ENCODE results near the gene LRRN3. TPM values are rescaled to one million over a fixed set of nuclear protein-coding genes. Genes with fewer than 3 reads are reported as not detected.
A peak's percentile ranks its signal among the peaks of the same experiment; 100 is the strongest.

The LRRN3 gene
- total and polyA plus RNA-seq, 2 donors from 2014 or later: 0.54 to 1.1 TPM

- H3K9me3 ChIP-seq (ENCODE audit: control insufficient read depth in 2 of 3, insufficient read depth in 1 of 3, low read length in 3 of 3): no peaks in the 10 kb centered on the region
- no peak overlapping the region for H3K9ac ChIP-seq (ENCODE audit: low read length in 3 of 3)
- no peaks in the 10 kb centered on the region for H3K4me1 ChIP-seq (ENCODE audit: control insufficient read depth in 2 of 3, insufficient read depth in 2 of 3, low read depth in 1 of 3, low read length in 3 of 3)
- no peak overlapping the region for H3K27ac ChIP-seq (ENCODE audit: low read depth in 2 of 2, low read length in 2 of 2)
- H3K27me3 ChIP-seq (ENCODE audit: control insufficient read depth, insufficient read depth, low read length): no peaks in the 10 kb centered on the region
- DNase-seq (no peak), FAIRE-seq (peak; percentile 66)
- H3K36me3 ChIP-seq (ENCODE audit: control insufficient read depth in 2 of 3, insufficient read depth in 3 of 3, low read length in 3 of 3): no peaks in the 10 kb centered on the region
- H3K4me3 ChIP-seq (ENCODE audit: low read length in 3 of 3): no peak overlapping the region
- no peak for TF ChIP-seq CTCF (IDR thresholded peaks at IDR 0.05; ENCODE audit: borderline replicate concordance, extremely low read depth, insufficient read depth)
- intact Hi-C loops (cut with DNase I): no loop called here
Measured at GRCh38 chr7:111172564-111173257, 81.8 kb downstream of the LRRN3 start.

- FAIRE-seq: no peak
- intact Hi-C loops (cut with DNase I): no loop called here
- Histone ChIP-seq H3K9me3 (ENCODE audit: control insufficient read depth in 2 of 3, insufficient read depth in 1 of 3, low read length in 3 of 3) (peaks cover 0 to under 1% (median 0%) of the 10 kb centered on the region in 3 donors), H3K27me3 (ENCODE audit: control insufficient read depth, insufficient read depth, low read length) (no peaks in the 10 kb centered on the region), H3K27ac (ENCODE audit: low read depth in 2 of 2, low read length in 2 of 2) (no peak overlapping the region), H3K4me3 (ENCODE audit: low read length in 3 of 3) (no peak overlapping the region), H3K9ac (ENCODE audit: low read length in 3 of 3) (no peak overlapping the region), H3K36me3 (ENCODE audit: control insufficient read depth in 2 of 3, insufficient read depth in 3 of 3, low read length in 3 of 3) (no peaks in the 10 kb centered on the region), H3K4me1 (ENCODE audit: control insufficient read depth in 2 of 3, insufficient read depth in 2 of 3, low read depth in 1 of 3, low read length in 3 of 3) (no peaks in the 10 kb centered on the region)
- TF ChIP-seq CTCF (IDR thresholded peaks at IDR 0.05; ENCODE audit: borderline replicate concordance, extremely low read depth, insufficient read depth): no peak
- no peak for DNase-seq
Measured at GRCh38 chr7:111173528-111173927, 82.6 kb downstream of the LRRN3 start.

GRCh38 chr7:111173990-111174389 is 83.1 kb downstream of the LRRN3 start:
- Histone ChIP-seq H3K27ac (ENCODE audit: low read depth in 2 of 2, low read length in 2 of 2) (no peak overlapping the region), H3K36me3 (ENCODE audit: control insufficient read depth in 2 of 3, insufficient read depth in 3 of 3, low read length in 3 of 3) (no peaks in the 10 kb centered on the region), H3K4me1 (ENCODE audit: control insufficient read depth in 2 of 3, insufficient read depth in 2 of 3, low read depth in 1 of 3, low read length in 3 of 3) (no peaks in the 10 kb centered on the region), H3K9ac (ENCODE audit: low read length in 3 of 3) (no peak overlapping the region), H3K4me3 (ENCODE audit: low read length in 3 of 3) (no peak overlapping the region), H3K27me3 (ENCODE audit: control insufficient read depth, insufficient read depth, low read length) (no peaks in the 10 kb centered on the region), H3K9me3 (ENCODE audit: control insufficient read depth in 2 of 3, insufficient read depth in 1 of 3, low read length in 3 of 3) (peaks cover 0 to 3% (median 0%) of the 10 kb centered on the region in 3 donors)
- no peak for FAIRE-seq
- no peak for TF ChIP-seq CTCF (IDR thresholded peaks at IDR 0.05; ENCODE audit: borderline replicate concordance, extremely low read depth, insufficient read depth)
- intact Hi-C loops (cut with DNase I): no loop called here
- no peak for DNase-seq

All from kidney (tissue), 14 donors.